DMS 273 (cell line): ENCODE measurements around the gene ACOT8.
"Not testable (repeated sequence)": the region's sequence is repeated elsewhere in the genome, so short reads cannot be mapped to it uniquely, and the experiment has no call there.

Experiments used
- DNase-seq: peaks from one replicate; lab custom pipeline; 2025; ENCODE audit not compliant: unreplicated experiment; lab: John Stamatoyannopoulos, UW

The ACOT8 gene

DNA sequence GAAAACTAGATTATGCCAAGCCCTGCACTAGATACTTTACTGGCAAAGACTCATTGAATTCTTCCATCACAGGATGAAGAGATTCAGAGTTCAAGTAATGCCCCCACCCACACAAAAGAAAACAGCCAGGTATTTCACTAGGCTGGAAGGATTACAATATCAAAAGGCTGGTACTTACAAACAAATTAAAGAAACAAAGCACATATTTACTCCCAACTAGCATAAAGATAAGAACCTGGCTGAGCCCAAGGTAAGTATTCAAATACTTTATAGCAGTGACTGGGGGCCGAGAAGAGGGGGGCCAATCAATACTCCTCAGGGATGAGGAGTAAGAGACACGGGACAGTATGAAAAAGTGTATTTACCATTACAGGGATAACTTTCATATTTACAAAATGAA, 3.7 kb downstream of the ACOT8 start:
- DNase-seq, result no peak

DNA sequence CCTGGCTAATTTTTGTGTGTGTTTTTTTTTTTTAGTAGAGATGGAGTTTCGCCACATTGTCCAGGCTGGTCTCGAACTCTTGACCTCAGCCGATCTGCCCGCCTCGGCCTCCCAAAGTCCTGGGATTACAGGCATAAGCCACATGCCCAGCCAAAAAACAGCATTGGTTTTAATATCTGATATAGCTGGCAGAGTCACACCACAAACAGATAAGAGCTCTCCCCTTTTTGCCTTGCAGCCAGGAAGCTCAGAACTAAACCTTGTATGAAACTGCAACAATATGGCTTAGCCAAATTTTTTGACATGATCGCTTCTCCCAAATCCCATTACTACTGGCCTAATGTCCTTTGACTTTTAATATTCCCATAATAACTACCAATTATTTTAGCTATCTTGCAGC, 4.9 kb downstream of the ACOT8 start:
- no peak for DNase-seq

GRCh38 chr20:45851501-45851900, 5.7 kb downstream of the ACOT8 start:
- no peak for DNase-seq

DNA sequence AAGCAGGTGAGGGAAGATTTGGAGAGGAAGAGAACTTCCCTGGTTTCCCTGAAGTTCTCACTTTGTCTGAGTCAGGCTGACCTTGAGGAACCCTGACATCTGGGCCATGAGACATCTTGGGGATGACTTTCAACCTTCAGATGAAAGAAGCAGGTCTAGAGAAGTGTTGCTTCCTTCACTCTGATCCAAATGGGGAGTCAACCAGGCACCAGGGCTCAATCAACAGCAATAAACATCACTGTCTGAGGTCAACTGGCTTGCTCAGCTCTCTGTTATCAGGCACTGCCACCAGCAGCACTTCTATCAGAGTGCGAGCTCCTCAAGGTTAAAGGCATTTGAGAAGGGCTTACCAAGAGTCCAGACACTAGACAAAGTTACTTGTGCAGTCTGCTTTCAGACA, 6.3 kb downstream of the ACOT8 start:
- DNase-seq, result no peak

- no peak for DNase-seq
Measured at GRCh38 chr20:45850238-45850637, 7.0 kb downstream of the ACOT8 start.

DNA sequence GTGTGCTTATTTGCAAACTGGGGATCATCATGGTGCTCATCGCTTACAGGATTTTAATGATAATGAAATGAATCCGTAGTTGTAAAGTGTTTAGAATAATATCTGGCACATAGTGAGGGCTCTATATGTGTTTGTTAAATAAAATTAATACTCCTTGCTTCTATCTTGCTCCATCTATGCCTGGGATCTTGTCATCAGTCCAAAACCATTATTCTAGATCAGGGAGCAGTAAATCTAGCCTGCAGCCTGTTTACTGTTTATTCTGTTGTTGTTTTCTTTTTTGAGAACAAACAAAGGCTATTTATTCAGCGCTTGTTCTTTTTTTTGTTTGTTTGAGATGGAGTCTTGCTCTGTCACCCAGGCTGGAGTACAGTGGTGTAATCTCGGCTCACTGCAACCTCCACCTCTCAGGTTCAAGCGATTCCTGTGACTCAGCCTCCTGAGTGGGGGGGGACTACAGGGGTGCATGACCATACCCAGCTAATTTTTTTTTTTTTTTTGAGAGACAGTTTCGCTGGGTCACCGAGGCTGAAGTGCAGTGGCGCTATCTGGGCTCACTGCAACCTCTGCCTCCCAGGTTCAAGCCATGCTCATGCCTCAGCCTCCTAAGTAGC, 8.1 kb downstream of the ACOT8 start:
- DNase-seq, result no peak

DNA sequence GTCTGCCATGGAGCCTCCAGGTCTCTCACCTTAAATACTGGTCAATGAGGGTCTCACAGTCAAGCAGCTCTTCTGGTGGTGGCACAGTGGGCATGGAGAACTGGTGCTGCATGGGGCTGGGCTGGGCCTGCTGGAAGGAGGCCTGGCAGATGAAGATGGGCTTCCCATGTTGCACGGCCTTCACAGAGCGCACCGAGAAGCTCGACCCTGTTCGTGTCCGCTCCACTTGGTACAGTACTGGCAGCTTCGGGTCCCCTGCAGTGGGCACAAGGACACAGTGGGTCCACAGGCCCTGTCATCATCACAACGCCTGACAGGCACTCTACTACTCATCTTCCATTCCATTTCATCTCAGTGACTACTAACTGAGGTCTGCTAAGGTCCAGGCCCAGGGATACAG, 8.8 kb downstream of the ACOT8 start:
- no peak for DNase-seq

DNA sequence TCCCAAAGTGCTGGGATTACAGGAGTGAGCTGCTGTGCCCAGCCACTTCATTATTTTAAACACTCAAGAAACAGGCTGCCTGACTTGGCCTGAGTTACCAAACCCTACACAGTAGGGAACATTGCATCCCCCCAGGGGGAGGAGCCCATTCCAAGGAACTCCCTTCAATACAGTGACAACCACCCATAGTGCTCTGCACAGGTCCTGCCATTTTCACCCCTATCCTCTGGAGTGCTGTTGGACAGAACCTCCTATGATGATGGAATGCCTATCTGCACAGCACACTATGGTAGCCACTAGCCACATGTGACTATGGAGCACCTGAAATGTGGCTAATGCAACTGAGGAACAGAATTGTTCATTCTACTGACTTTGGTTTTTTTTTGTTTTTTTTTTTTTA, 11.7 kb downstream of the ACOT8 start:
- no peak for DNase-seq

DNA sequence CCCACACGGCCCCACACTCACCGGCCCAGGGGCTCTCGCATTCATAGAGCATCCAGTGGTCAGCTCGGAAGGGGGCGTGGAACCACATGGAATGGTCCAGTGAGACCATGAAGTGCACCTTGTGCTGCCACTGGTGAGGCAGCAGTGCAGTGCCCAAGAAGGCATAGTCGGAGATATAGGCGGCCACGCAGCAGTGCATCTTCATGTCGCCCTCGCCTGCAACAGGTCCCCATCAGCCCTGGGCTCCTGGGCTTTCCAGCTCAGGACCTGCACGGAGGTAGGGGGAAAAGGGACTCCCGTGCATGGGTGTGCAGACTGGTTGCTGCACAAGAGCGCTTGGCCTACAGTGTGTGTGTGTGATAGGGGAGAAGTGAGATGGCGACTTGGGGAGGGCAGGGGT, 13.7 kb downstream of the ACOT8 start:
- DNase-seq, result no peak

GRCh38 chr20:45842169-45842812, 14.9 kb downstream of the ACOT8 start:
- DNase-seq, result peak; percentile 90

DNA sequence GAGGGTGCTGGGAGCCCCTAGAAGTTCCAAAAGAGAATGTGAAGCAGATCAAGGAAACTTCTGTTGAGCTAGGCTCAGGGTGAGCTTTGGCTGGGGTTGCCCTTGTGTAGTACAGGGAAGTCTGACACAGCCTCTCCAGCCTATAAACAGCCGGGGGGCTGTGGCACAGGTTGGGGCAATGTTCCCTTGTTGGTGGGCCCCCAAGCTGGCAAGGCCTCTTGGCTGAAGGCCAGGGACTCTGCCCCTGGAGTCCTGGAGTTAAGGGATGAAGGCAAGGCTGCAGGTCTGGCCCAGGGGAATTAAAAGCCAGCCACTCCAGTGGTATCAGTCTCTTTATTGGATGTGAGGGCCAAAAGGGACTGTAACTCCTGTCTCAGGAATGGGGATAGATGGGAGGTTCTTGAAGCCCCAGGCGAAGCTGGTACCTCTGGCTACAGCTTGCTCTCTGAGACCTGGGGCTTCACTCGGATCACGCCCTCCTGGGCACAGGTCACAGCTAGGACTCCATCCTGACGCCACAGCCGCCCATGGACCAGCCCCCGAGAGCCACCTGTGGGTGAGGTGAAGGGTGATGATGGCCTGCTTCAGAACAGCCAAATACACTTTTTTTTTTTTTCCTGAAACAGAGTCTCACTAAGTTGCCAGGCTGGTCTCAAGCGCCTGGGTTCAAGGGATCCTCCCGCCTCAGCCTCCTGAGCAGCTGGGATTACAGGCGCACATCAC, 15.6 kb downstream of the ACOT8 start:
- peak; percentile 41 for DNase-seq

GRCh38 chr20:45840700-45841198, 16.4 kb downstream of the ACOT8 start:
- peak; percentile 41 for DNase-seq

- DNase-seq, result peak; percentile 89
Measured at GRCh38 chr20:45836841-45837240, 20.4 kb downstream of the ACOT8 start.

- no peak for DNase-seq
Measured at GRCh38 chr20:45835825-45836224, 21.4 kb downstream of the ACOT8 start.

DNA sequence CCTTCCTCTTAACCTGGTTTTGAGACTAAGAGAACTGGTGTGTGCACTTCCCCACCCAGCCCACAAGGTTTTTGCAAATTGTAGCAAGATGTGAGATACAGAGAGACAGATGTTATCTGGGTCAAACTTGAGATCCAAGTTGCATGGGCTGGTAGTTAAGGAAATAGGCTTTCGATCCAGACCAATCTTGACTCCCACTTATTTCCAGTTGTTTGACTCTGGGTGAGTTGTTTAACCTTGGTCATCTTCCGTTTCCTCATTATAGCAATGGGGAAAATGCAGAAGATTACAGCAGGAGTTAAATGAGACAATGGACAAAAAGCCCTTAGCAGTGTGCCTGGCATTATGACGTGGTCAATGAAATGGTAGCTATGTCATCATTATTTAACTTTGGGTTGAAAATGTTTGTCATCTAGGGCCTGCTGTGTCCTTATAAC, 21.8 kb downstream of the ACOT8 start:
- peak; percentile 30 for DNase-seq

GRCh38 chr20:45834797-45835161, 22.4 kb downstream of the ACOT8 start:
- no peak for DNase-seq

DNA sequence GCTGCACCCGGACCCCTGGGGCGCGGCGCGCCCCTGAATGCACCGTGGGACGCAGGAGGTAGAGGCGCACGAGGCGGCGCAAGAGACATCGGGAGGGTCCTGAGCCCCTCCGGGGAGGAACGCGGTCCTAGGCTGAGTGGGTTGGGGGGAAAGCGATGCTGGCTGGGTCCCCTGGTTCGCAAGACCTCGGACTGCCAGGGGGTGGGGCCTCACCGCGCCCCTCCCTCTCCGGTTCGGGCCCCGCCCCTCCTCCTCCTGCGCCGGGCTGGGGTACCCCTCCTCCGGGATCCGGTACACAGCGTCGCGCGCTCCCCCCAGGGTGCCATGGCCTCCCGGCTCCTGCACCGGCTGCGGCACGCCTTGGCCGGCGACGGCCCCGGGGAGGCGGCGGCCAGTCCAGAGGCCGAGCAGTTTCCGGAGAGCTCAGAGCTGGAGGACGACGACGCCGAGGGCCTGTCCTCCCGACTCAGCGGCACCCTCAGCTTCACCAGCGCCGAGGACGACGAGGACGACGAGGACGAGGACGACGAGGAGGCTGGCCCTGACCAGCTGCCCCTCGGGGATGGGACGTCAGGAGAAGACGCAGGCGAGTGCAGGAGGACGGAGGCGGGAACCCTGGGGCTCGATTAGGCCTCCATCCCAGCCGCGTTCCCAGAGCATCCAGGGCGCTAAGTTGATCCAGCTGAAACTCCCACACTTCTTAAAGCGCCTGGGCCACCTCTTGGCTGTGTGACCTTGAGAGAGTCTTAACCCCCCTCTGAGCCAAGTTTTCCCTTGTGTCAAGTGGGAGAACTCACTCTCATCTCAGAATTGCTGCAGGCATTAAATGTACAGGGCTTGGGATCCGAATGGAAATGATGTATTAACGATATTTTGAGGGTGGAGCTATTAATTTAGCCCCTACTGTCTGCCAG, 23.1 kb downstream of the ACOT8 start:
- peak; percentile 68 for DNase-seq

GRCh38 chr20:45833030-45833882, 23.9 kb downstream of the ACOT8 start, which contains the start of gene SNX21:
Gene SNX21, plus strand, starts transcription at chr20:45833799. Its CDS starts 121 bp downstream, at chr20:45833920.
- DNase-seq, result peak; percentile 91

DNA sequence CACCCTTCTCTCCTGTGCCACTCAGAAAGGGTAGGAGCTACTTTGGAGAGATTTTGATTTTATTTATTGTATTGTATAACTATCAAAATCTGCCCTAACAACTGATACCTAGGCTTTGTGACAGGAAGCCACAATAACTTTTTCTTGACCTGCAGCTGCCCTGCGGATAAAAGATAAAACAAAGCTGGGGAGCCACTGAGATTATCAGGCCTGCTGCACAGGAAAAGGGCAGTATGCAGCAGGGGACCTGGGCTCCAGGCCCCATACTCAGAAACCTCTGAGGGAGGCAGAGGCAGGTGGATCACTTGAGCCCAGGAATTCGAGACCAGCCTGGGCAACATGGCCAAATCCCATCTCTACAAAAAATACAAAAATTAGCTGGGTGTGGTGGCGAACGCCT, 24.6 kb downstream of the ACOT8 start:
- no peak for DNase-seq

- not testable (repeated sequence) for DNase-seq
Measured at GRCh38 chr20:45829673-45830106, 27.5 kb downstream of the ACOT8 start.
